IPS-18a (cell line): ENCODE results near the gene DES.

Experiments
- H3K27ac ChIP-seq: one replicate; pipeline ENCODE4 v1.5.1; 2013; ENCODE audit warnings: low read length
- H3K27me3 ChIP-seq: one replicate; pipeline ENCODE4 v1.6.1; 2013; ENCODE audit warnings: mild to moderate bottlenecking, low read length; ENCODE audit not compliant: control insufficient read depth, insufficient read depth
- H3K36me3 ChIP-seq: one replicate; pipeline ENCODE4 v1.6.1; 2013; ENCODE audit warnings: low read depth, low read length; ENCODE audit not compliant: control insufficient read depth
- H3K4me1 ChIP-seq: one replicate; pipeline ENCODE4 v1.6.1; 2013; ENCODE audit warnings: low read depth, low read length; ENCODE audit not compliant: control insufficient read depth
- H3K4me3 ChIP-seq: one replicate; pipeline ENCODE4 v1.5.1; 2013; ENCODE audit warnings: low read length
- H3K9ac ChIP-seq: one replicate; pipeline ENCODE4 v1.6.1; 2013; ENCODE audit warnings: mild to moderate bottlenecking, low read length, moderate library complexity
- H3K9me3 ChIP-seq: one replicate; pipeline ENCODE4 v1.6.1; 2013; ENCODE audit warnings: low read depth, low read length; ENCODE audit not compliant: control insufficient read depth

DES gene

DNA sequence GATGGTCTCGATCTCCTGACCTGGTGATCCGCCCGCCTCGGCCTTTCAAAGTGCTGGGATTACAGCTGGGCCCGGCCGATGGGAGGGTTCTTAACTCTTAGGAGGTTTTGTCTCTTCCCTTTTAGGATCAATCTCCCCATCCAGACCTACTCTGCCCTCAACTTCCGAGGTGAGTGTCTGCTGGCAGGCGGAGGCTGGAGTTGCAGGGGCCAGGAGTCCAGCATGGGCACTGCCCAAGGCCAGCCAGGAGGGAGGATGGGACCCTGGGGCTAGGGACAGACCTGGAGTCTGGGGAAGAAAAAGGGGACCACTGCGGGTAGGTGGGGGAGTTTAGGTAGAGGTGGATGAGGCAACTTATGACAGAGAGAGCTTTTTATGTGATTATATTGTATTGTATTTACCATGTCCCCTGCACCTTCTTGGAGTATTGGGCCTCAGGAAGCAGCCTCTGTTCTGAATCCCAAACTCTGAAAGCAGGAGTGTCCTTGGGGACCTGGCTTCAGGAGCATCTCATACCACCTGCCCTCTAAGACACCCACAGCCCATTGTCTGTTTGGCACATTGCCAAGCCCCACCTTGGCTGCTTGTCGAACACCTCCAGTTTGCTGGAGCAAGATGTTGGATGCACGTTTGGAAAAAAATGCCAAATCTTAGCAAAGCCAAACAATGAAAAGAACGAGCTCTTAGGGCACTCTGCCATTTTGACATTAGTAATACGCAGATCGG is 5.6 kb downstream of the DES start:
- H3K9ac ChIP-seq, result no peak overlapping the region
- no peaks in the 10 kb centered on the region for H3K9me3 ChIP-seq
- H3K4me1 ChIP-seq, result no peaks in the 10 kb centered on the region
- H3K27me3 ChIP-seq, result peaks cover 3% of the 10 kb centered on the region
- no peaks in the 10 kb centered on the region for H3K36me3 ChIP-seq
- no peak overlapping the region for H3K27ac ChIP-seq
- no peak overlapping the region for H3K4me3 ChIP-seq

DNA sequence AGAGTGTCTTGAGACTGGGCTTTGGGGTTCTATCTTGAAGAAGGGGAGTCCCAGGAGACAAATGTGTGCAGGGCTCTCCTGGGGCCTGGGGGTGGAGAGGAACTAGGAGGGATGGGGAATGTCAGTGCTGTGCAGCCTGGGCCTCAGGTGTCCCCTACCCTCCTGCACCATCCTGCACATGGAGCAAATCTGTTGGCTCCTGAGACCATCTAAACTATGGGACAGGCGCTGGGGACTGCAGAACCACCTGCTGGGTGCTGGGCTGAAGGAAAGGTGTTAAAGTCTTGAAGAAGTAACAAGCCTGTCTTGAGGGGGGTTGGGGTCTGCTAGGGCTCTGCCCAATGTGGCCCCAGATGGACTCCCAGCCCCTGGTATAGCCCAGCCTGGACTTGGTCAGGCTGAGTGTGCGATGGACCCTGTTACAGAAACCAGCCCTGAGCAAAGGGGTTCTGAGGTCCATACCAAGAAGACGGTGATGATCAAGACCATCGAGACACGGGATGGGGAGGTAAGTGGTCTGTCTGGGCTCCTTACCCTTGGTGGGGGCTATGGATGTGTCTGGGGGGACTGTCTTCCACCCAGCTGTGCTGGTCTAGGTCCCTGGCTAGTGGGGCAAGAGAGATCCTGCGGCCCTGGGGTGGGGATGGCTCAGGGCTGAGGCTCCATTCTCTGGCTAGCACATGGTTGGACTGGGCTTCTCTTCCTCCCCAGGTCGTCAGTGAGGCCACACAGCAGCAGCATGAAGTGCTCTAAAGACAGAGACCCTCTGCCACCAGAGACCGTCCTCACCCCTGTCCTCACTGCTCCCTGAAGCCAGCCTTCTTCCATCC is 7.3 kb downstream of the DES start:
- Histone ChIP-seq H3K27me3 (no peaks in the 10 kb centered on the region), H3K9ac (no peak overlapping the region), H3K27ac (no peak overlapping the region), H3K4me1 (no peaks in the 10 kb centered on the region), H3K9me3 (no peaks in the 10 kb centered on the region), H3K36me3 (no peaks in the 10 kb centered on the region), H3K4me3 (no peak overlapping the region)

DNA sequence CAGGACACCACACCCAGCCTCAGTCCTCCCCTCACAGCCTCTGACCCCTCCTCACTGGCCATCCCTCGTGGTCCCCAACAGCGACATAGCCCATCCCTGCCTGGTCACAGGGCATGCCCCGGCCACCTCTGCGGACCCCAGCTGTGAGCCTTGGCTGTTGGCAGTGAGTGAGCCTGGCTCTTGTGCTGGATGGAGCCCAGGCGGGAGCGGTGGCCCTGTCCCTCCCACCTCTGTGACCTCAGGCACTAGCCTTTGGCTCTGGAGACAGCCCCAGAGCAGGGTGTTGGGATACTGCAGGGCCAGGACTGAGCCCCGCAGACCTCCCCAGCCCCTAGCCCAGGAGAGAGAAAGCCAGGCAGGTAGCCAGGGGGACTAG is 7.9 kb downstream of the DES start:
- H3K9me3 ChIP-seq, result no peaks in the 10 kb centered on the region
- no peaks in the 10 kb centered on the region for H3K4me1 ChIP-seq
- H3K9ac ChIP-seq, result no peak overlapping the region
- no peaks in the 10 kb centered on the region for H3K36me3 ChIP-seq
- H3K27ac ChIP-seq, result no peak overlapping the region
- no peaks in the 10 kb centered on the region for H3K27me3 ChIP-seq
- no peak overlapping the region for H3K4me3 ChIP-seq

DNA sequence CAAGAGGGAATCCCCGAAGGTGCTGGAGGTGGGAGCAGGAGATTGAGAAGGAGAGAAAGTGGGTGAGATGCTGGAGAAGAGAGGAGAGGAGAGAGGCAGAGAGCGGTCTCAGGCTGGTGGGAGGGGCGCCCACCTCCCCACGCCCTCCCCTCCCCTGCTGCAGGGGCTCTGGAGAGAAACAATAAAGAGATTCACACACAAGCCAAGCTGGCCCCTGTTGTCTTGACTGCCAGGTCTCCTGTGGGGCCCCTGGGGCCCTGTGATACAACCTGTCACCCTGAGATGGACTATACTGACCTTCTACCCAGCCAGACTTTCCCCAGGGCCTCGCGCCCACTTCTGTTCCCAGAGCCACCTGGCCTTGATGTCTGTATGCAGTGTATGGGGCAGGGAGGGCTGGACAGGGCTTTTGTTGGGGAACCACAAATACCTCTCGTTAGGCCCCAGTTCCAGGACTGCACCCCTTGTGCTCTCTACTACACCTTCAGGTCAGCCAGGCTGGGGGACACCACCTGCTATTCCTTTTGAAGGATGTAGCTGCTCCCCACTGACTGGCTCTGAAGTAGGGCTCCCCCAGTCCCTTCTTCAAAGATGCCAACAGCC is 8.5 kb downstream of the DES start:
- Histone ChIP-seq H3K4me1 (no peaks in the 10 kb centered on the region), H3K27me3 (no peaks in the 10 kb centered on the region), H3K9me3 (no peaks in the 10 kb centered on the region), H3K27ac (no peak overlapping the region), H3K36me3 (no peaks in the 10 kb centered on the region), H3K9ac (no peak overlapping the region), H3K4me3 (no peak overlapping the region)

DNA sequence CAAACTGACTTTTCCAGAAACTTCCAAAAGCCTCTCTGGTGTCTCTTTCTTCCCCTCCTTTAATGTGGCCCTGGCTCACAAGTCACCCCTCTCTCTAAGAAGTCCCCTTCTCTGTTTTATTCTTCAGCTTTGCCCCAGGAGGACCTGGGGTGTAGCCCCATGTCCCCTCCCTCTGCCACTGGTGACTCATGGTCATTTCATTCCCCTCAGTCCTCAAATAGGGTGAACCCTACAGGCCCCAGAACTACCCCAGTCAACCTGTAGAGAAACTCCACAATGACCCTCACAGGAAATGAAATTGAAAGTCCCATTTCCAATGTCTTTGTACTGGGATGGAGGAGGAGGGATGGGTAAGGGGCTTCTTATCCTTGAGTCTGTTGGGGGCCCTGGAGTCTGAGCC is 10.3 kb downstream of the DES start:
- no peak overlapping the region for H3K27ac ChIP-seq
- H3K4me3 ChIP-seq, result no peak overlapping the region
- no peaks in the 10 kb centered on the region for H3K9me3 ChIP-seq
- H3K4me1 ChIP-seq, result no peaks in the 10 kb centered on the region
- H3K36me3 ChIP-seq, result no peaks in the 10 kb centered on the region
- H3K27me3 ChIP-seq, result no peaks in the 10 kb centered on the region
- no peak overlapping the region for H3K9ac ChIP-seq

DNA sequence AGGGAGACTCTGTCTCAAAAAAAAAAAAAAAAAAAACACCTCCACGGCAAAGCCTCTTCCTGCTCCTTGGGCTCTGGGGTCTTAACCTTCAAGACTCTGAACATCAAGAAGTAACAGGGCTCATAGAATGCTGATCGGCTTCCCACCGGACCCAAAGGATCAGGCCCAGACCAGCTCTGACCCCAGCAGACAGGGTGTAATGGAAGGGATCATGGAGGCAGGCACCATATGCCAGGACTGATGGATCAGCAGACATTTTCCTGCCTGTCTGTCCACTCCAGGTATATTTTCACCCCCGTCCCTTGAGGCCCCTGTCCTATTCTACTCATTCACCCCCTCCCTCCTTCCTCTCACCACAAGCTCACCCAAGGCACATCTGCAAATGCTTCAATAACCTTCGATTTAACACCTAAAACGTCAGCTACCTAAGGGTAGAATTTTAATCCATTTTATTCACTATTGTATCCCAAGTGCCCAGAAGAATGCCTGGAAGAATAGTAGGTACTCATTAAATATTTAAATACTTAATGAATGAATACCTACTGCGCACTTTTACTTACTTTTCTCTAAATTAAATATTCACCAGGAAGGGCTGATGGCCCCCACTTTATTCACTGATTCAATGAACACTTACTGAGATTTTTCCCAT is 11.9 kb downstream of the DES start:
- Histone ChIP-seq H3K9ac (no peak overlapping the region), H3K9me3 (no peaks in the 10 kb centered on the region), H3K4me3 (no peak overlapping the region), H3K4me1 (peaks cover 5% of the 10 kb centered on the region), H3K27me3 (no peaks in the 10 kb centered on the region), H3K27ac (no peak overlapping the region), H3K36me3 (no peaks in the 10 kb centered on the region)

DNA sequence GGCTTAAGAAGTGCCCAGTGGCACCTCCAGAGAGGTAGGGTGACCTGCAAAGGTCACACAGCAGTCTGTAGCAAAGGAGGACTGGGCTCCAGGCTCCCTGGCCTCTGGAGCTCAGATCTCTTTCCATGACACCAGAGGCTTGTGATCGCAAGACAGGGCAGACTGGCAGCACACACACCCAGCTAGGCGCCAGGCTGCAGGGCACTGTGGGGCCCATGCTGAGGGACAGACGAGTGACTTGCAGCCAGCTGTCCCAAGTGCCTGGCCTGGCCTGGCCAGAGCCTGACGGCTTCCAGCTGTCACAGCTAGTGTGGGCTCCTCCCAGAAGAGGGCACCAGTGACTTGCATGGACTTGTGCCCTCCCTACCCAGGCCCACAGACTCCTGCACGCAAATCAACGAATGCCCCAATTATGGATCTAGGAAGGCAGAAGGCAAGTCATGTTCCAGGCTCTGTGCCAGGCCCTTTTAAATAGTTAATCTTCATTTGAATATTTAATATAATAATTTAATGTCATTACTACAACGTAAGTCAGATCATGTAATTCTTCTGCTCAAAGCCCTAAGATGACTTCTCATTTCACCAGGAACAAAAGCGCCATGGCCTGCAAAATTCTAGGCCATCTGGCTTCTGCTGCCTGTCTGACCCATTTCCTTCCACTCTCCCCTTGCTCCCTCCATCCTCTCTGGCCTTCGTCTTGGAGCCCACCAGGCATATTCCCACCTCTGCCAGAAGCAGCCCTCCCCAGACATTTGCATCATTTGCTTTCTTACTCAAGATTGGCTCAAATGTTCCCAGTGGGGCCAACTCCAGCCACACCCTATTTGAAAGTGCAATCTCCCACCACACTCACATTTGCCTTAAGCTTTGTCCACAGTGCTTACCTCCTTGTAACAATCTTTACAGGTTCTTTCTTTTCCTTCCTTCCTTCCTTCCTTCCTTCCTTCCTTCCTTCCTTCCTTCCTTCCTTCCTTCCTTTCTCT is 12.7 kb downstream of the DES start:
- Histone ChIP-seq H3K4me1 (peaks cover 5% of the 10 kb centered on the region), H3K27ac (no peak overlapping the region), H3K9me3 (no peaks in the 10 kb centered on the region), H3K36me3 (no peaks in the 10 kb centered on the region), H3K27me3 (no peaks in the 10 kb centered on the region), H3K9ac (no peak overlapping the region), H3K4me3 (no peak overlapping the region)

DNA sequence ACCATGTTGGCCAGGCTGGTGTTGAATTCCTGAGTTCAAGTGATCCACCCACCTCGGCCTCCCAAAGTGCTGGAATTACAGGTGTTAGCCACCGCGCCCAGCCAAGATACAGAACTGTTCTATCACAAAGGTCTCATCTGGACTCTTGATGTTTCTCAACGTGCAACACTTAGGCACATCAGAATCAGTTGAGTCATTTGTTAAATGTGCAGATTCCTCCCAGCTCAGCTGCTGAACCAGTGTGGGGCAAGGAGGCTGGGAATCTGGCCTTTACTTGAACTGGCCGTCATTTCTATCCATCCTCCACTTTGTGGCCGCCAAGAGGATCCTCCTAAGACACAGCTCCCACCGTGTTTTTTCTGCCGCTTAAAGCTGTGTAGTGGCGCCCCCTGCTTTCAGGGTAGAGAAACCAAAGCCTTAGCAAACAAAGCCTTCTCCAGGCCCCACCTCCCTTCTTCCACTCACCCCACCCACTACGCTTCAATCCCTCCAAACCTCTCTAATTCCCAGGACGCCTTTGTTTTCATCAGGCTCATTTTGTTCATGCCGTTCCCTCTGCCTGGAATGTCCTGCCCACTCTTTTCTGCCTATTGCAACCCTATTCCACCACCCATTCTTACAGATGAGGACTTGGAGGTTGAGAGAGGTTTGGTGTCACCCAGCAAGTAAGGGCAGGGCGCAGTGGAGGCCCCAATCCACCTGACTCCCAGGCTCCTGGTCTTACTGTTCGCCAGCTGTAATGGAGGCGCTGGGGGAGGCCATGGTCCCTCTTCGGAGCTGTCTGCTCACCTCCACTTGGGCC is 15.7 kb downstream of the DES start:
- Histone ChIP-seq H3K36me3 (no peaks in the 10 kb centered on the region), H3K4me3 (no peak overlapping the region), H3K4me1 (peaks cover 5% of the 10 kb centered on the region), H3K27me3 (no peaks in the 10 kb centered on the region), H3K27ac (peak overlapping the region; percentile 48), H3K9me3 (no peaks in the 10 kb centered on the region), H3K9ac (peak overlapping the region; percentile 16)

DNA sequence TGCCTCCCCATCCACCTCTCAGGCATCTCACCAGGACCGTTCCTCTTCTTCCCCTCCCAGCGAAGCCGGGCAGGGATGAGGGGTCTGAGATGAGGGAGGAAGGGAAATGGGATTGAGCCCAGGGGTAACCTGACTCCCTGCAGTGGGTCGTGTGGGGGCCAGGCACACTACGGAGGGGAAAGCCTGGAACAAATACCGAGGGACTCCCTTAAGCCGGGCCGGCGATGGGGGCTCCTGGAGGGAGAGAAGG is 16.2 kb downstream of the DES start:
- Histone ChIP-seq H3K27me3 (no peaks in the 10 kb centered on the region), H3K9me3 (no peaks in the 10 kb centered on the region), H3K4me1 (peaks cover 5% of the 10 kb centered on the region), H3K9ac (peak overlapping the region; percentile 16), H3K4me3 (no peak overlapping the region), H3K36me3 (no peaks in the 10 kb centered on the region), H3K27ac (peak overlapping the region; percentile 48)

DNA sequence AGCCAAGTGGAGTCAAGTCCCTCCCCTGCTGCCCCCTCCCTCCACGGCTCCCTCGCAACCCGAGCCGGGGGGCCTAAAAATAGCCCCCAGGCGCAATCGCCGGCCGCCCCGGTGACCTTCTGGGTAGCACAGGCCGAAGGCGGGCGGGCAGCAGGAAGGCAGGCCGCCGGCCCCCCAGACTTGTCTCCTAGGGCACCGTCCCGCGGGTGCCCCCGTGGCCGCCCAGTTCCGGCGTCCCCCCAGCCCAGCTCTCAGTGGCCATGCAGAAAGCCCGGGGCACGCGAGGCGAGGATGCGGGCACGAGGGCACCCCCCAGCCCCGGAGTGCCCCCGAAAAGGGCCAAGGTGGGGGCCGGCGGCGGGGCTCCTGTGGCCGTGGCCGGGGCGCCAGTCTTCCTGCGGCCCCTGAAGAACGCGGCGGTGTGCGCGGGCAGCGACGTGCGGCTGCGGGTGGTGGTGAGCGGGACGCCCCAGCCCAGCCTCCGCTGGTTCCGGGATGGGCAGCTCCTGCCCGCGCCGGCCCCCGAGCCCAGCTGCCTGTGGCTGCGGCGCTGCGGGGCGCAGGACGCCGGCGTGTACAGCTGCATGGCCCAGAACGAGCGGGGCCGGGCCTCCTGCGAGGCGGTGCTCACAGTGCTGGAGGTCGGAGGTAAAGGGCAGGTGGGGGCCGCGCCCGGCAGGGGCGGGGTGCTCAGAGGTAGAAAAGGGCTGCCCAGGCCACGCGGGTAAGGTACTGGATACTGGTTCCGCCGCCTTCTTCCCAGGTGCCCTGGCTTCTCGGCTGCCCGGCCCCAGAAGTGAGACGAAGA is 16.7 kb downstream of the DES start, which contains the start of gene SPEG:
SPEG (plus strand) TSS at position 126 of the 808 bp plus-strand sequence; CDS start at position 261, 135 bp downstream.
- Histone ChIP-seq H3K27ac (peak within 1 kb of the TSS; percentile 48), H3K4me3 (no peak within 1 kb of the TSS), H3K4me1 (peaks cover 5% of the 10 kb centered on the region), H3K27me3 (no peaks in the 10 kb centered on the region), H3K9me3 (no peaks in the 10 kb centered on the region), H3K36me3 (no peaks in the 10 kb centered on the region), H3K9ac (peak within 1 kb of the TSS; percentile 16)
